ENCODE data around the gene RHOF.

GRCh38 chr12:121813951-121814350, 20.5 kb upstream of the RHOF start:
- TF ChIP-seq CTCF (IDR thresholded peaks at IDR 0.05) (no peak), POLR2AphosphoS5 (IDR thresholded peaks at IDR 0.05) (no peak), POLR2A (IDR thresholded peaks at IDR 0.05) (no peak)

All from breast epithelium (tissue), 3 donors.